AG04450 (cell line): ENCODE measurements around the gene ABAT. TPM values are rescaled to one million over a fixed set of nuclear protein-coding genes. Genes with fewer than 3 reads are reported as not detected.

Source experiments
- CTCF ChIA-PET: fragments of 300-600, 350-600 bp; formaldehyde crosslinking; extraction: SDS; loops from one replicate; lab custom pipeline; 2022; ENCODE audit warnings: antibody characterized with exemption, inconsistent platforms; lab: Charles Lee
- POLR2A ChIA-PET: fragments of 350-600 bp; formaldehyde crosslinking; extraction: SDS; loops from one replicate; lab custom pipeline; 2021; ENCODE audit warnings: antibody characterized with exemption, inconsistent platforms; lab: Yijun Ruan, JAX
- DNase-seq: peaks from one replicate; pipeline ENCODE4 v3.0.0-alpha.2; 2011; ENCODE audit warnings: low read depth, low spot score
- H3K27ac ChIP-seq: one replicate; pipeline ENCODE4 v1.5.1; 2012; ENCODE audit warnings: low read depth, low read length, control low read depth
- H3K27me3 ChIP-seq: one replicate; pipeline ENCODE4 v1.6.0; 2012; ENCODE audit warnings: low read length; ENCODE audit not compliant: control insufficient read depth, insufficient read depth
- H3K4me3 ChIP-seq: 2 replicates; pipeline ENCODE4 v1.5.1; 2011; ENCODE audit warnings: mild to moderate bottlenecking, low read depth, low read length, control low read depth
- H3K9me3 ChIP-seq: 2 replicates; pipeline ENCODE4 v1.5.1; 2012; ENCODE audit warnings: low read length; ENCODE audit not compliant: control insufficient read depth, insufficient read depth
- polyA plus RNA-seq: library from polyadenylated mRNA; depleted of rRNA; stranded (reverse); fragments of >200 nt; gene quantifications from 2 replicates; pipeline ENCODE4 v1.2.3, GENCODE V29; 2011
- TF ChIP-seq, protein P1 (sequence below): IDR thresholded peaks from 2 replicates; pipeline ENCODE4 v1.5.1; 2011; ENCODE audit warnings: low read depth, low read length, control low read depth, inconsistent platforms

The ABAT gene
- polyA plus RNA-seq, 1 experiment = 6.6 TPM

DNA sequence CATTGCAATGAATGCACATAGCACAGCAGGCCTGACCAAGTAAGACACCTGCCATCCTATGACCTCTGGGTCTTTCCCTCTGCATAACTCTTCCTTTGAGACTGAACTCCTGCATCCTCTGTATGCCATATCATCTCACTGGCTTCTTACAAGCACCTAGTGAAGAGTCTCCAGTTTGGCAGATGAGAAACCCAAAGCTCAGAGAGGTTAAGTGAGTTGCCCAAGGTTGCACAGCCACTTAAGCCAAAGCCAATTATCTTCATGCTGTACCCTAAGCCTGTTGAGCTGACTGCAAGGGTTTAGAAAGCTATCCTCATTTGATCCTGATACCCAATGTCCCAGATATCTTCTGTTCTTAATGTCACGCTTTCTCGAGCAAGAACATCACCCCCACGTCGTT is 87.8 kb downstream of the ABAT start:
- CTCF ChIA-PET = no interaction called here
- no peak overlapping the region for H3K27ac ChIP-seq
- H3K27me3 ChIP-seq = peaks cover 2% of the 10 kb centered on the region
- no peaks in the 10 kb centered on the region for H3K9me3 ChIP-seq
- POLR2A ChIA-PET = no interaction called here
- no peak overlapping the region for H3K4me3 ChIP-seq
- no peak for DNase-seq
- TF ChIP-seq, protein P1, sequence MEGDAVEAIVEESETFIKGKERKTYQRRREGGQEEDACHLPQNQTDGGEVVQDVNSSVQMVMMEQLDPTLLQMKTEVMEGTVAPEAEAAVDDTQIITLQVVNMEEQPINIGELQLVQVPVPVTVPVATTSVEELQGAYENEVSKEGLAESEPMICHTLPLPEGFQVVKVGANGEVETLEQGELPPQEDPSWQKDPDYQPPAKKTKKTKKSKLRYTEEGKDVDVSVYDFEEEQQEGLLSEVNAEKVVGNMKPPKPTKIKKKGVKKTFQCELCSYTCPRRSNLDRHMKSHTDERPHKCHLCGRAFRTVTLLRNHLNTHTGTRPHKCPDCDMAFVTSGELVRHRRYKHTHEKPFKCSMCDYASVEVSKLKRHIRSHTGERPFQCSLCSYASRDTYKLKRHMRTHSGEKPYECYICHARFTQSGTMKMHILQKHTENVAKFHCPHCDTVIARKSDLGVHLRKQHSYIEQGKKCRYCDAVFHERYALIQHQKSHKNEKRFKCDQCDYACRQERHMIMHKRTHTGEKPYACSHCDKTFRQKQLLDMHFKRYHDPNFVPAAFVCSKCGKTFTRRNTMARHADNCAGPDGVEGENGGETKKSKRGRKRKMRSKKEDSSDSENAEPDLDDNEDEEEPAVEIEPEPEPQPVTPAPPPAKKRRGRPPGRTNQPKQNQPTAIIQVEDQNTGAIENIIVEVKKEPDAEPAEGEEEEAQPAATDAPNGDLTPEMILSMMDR = no peak

DNA sequence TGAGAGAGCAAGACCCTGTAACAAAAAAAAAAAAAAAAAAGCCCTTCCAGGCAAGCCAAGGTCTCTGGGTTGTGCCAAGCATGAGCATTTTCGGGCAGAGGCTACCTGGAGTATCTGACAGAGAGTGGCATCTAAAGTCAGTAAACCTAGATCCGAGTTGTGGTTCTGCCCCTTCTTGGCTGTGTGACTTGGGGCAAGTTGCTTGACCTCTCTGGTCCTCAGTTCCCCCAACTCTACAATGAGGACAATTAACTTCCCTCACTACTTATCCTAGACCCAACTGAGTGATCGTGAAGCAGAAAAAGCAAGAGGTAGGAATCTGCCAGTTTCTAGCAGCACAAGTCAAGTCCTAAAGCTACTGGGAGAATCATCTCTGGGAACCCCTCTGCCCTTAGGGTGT is 88.7 kb downstream of the ABAT start:
- TF ChIP-seq, protein P1 = no peak
- ChIA-PET POLR2A (no interaction called here), CTCF (no interaction called here)
- DNase-seq = no peak
- H3K27ac ChIP-seq = no peak overlapping the region
- no peaks in the 10 kb centered on the region for H3K9me3 ChIP-seq
- H3K27me3 ChIP-seq = peaks cover 2% of the 10 kb centered on the region
- H3K4me3 ChIP-seq = no peak overlapping the region

DNA sequence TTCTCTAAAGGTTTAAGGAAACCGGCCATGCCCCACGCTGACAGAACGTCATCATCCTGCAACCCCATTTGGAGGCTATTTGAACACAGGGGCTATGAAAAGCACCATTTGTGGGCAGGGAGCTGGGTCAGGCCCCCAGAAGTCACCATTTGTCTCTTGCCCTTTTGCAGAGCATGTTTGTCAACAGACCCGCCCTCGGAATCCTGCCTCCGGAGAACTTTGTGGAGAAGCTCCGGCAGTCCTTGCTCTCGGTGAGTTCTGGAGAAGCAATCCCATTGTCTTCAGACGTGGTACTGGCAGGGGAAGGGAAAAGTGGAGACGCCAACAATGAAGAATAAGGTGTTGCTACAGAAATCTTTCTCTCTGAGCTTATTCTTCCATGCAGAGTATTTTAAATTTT is 89.5 kb downstream of the ABAT start:
- ChIA-PET POLR2A (no interaction called here), CTCF (no interaction called here)
- no peaks in the 10 kb centered on the region for H3K9me3 ChIP-seq
- TF ChIP-seq, protein P1 = no peak
- DNase-seq = no peak
- no peaks in the 10 kb centered on the region for H3K27me3 ChIP-seq
- H3K27ac ChIP-seq = no peak overlapping the region
- H3K4me3 ChIP-seq = no peak overlapping the region

DNA sequence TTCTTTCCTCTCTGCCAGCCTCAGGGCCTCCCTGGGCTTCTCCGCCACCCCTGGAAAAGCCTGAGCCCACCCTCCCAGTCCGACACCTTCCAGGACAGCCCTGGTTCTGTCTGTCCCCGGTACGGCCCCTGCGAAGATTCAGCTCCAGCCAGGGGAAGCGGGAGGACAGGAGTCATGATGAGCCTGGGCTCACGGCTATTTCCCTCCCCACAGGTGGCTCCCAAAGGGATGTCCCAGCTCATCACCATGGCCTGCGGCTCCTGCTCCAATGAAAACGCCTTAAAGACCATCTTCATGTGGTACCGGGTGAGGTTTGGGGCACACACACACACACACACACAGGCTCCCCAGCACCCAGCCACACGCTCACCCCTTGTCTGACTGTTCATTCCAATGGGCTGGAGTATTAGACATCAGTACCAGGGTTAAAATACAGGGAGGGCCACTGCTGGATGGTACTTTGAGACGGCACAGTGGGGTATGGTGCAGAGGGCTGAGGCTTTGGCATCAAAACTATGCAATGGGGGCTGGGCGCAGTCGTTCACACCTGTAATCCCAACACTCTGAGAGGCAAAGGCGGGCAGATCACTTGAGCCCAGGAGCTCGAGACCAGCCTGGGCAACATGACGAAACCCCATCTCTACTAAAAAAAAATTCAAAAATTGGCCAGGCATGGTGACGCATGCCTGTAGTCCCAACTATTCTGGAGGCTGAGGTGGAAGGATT is 90.3 kb downstream of the ABAT start:
- CTCF ChIA-PET = no interaction called here
- Histone ChIP-seq H3K27ac (no peak overlapping the region), H3K9me3 (no peaks in the 10 kb centered on the region), H3K27me3 (no peaks in the 10 kb centered on the region), H3K4me3 (no peak overlapping the region)
- DNase-seq = no peak
- TF ChIP-seq, protein P1 = no peak
- POLR2A ChIA-PET = no interaction called here

DNA sequence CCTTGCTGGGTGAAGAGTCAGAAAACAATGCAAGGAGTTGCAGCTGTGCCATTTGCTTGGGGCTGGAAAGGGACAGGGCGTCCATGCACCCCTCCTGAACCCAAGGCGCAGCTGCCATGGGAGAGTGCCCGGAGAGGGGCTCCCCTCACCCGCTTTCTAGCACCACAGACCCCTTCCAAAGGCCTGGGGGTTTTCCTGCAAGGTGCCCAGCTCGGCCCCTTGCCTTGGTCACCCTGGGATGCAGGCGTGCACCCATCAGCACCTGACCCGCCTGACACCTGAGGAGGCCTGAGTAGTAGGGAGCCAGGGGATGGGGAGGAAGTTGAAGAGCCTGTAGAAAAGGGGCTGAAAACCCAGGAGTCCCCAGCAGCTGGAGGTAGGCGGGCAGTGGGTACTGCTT is 92.8 kb downstream of the ABAT start:
- DNase-seq = no peak
- ChIA-PET CTCF (no interaction called here), POLR2A (no interaction called here)
- H3K27me3 ChIP-seq = no peaks in the 10 kb centered on the region
- H3K9me3 ChIP-seq = no peaks in the 10 kb centered on the region
- H3K4me3 ChIP-seq = no peak overlapping the region
- no peak overlapping the region for H3K27ac ChIP-seq
- TF ChIP-seq, protein P1 = no peak
